ENCODE data around the gene PPP2R3B.

PPP2R3B gene

GRCh38 chrX:292900-293897 is 93.5 kb downstream of the PPP2R3B start:
- TF ChIP-seq CTCF (IDR thresholded peaks at IDR 0.05; ENCODE audit: control extremely low read depth, extremely low read depth, low read depth, missing control alignments): no peak
- POLR2A ChIA-PET: no interaction called here
- CTCF ChIA-PET: no interaction called here
- no peak for DNase-seq (ENCODE audit: extremely low spot score)

GRCh38 chrX:291411-291901 is 95.3 kb downstream of the PPP2R3B start:
- DNase-seq (ENCODE audit: extremely low spot score): no peak
- no peak for TF ChIP-seq CTCF (IDR thresholded peaks at IDR 0.05; ENCODE audit: control extremely low read depth, extremely low read depth, low read depth, missing control alignments)
- POLR2A ChIA-PET: no interaction called here
- CTCF ChIA-PET: no interaction called here

- CTCF ChIA-PET: no interaction called here
- POLR2A ChIA-PET: no interaction called here
- DNase-seq (ENCODE audit: extremely low spot score): no peak
- TF ChIP-seq CTCF (IDR thresholded peaks at IDR 0.05; ENCODE audit: control extremely low read depth, extremely low read depth, low read depth, missing control alignments): no peak
These were observed 96.1 kb downstream of the PPP2R3B start for GRCh38 chrX:290476-291166.

GRCh38 chrX:288561-288991 is 98.1 kb downstream of the PPP2R3B start:
- ChIA-PET POLR2A (no interaction called here), CTCF (no interaction called here)
- no peak for TF ChIP-seq CTCF (IDR thresholded peaks at IDR 0.05; ENCODE audit: control extremely low read depth, extremely low read depth, low read depth, missing control alignments)
- no peak for DNase-seq (ENCODE audit: extremely low spot score)

- CTCF ChIA-PET: no interaction called here
- no peak for DNase-seq (ENCODE audit: extremely low spot score)
- no peak for TF ChIP-seq CTCF (IDR thresholded peaks at IDR 0.05; ENCODE audit: control extremely low read depth, extremely low read depth, low read depth, missing control alignments)
- POLR2A ChIA-PET: no interaction called here
These were observed 99.0 kb downstream of the PPP2R3B start for GRCh38 chrX:287670-288069.

GRCh38 chrX:285076-285677 is 101.5 kb downstream of the PPP2R3B start:
- ChIA-PET POLR2A (no interaction called here), CTCF (no interaction called here)
- DNase-seq (ENCODE audit: extremely low spot score): no peak
- TF ChIP-seq CTCF (IDR thresholded peaks at IDR 0.05; ENCODE audit: control extremely low read depth, extremely low read depth, low read depth, missing control alignments): no peak

Data from GM10248 (cell line).